Keratinocyte (primary cell): Measurements from ENCODE around the gene NDUFAF3. TPM values are rescaled to one million over a fixed set of nuclear protein-coding genes. Genes with fewer than 3 reads are reported as not detected.

Source experiments
- DNase-seq: peaks from one replicate; pipeline ENCODE4 v3.0.0-alpha.2; 2011; ENCODE audit warnings: low read depth, missing footprints, low spot score
- FAIRE-seq: peaks from 2 replicates; lab custom pipeline; 2011; peaks lifted over from hg19 to GRCh38; lab: Jason Lieb, UNC
- H2AFZ ChIP-seq: 2 replicates; pipeline ENCODE4 v1.6.0; 2012; ENCODE audit warnings: low read length, control low read depth, inconsistent platforms; ENCODE audit not compliant: control insufficient read depth
- H3K27ac ChIP-seq: 2 replicates; pipeline ENCODE4 v1.5.1; 2011; ENCODE audit warnings: low read length; ENCODE audit not compliant: control insufficient read depth, insufficient read depth
- H3K27me3 ChIP-seq: 3 replicates; pipeline ENCODE4 v1.6.0; 2011; ENCODE audit warnings: low read length; ENCODE audit not compliant: control insufficient read depth, insufficient read depth; ENCODE audit errors: extremely low read depth
- H3K36me3 ChIP-seq, 2 experiments: 2 replicates in 1 of 2; 3 replicates in 1 of 2; pipeline ENCODE4 v1.5.1; 2011; ENCODE audit warnings: low read length in 2 of 2, mild to moderate bottlenecking in 1 of 2; ENCODE audit not compliant: control insufficient read depth in 2 of 2, insufficient read depth in 2 of 2; ENCODE audit errors: extremely low read depth in 1 of 2
- H3K4me1 ChIP-seq: 3 replicates; pipeline ENCODE4 v1.5.1; 2011; ENCODE audit warnings: low read length; ENCODE audit not compliant: control insufficient read depth, insufficient read depth; ENCODE audit errors: extremely low read depth
- H3K4me2 ChIP-seq: 3 replicates; pipeline ENCODE4 v1.6.0; 2011; ENCODE audit warnings: low read depth, low read length; ENCODE audit not compliant: control insufficient read depth, insufficient read depth; ENCODE audit errors: extremely low read depth
- H3K4me3 ChIP-seq, 3 experiments: fragments of 200-600 bp in 1 of 3; sonication (generic) in 1 of 3; 2 replicates in 2 of 3; 3 replicates in 1 of 3; pipeline ENCODE4 v1.5.1; 2011 to 2016; ENCODE audit warnings: low read length in 3 of 3, mild to moderate bottlenecking in 3 of 3, control low read depth in 2 of 3, inconsistent platforms in 1 of 3, low read depth in 1 of 3, mixed read lengths in 1 of 3, mixed run types in 1 of 3, moderate library complexity in 1 of 3; ENCODE audit not compliant: control insufficient read depth in 2 of 3, insufficient read depth in 2 of 3; ENCODE audit errors: extremely low read depth in 1 of 3
- H3K79me2 ChIP-seq: 2 replicates; pipeline ENCODE4 v1.6.0; 2012; ENCODE audit warnings: low read length; ENCODE audit not compliant: control insufficient read depth, insufficient read depth
- H3K9ac ChIP-seq: 3 replicates; pipeline ENCODE4 v1.6.0; 2011; ENCODE audit warnings: low read length; ENCODE audit not compliant: control insufficient read depth, insufficient read depth; ENCODE audit errors: extremely low read depth
- H3K9me1 ChIP-seq: 3 replicates; pipeline ENCODE4 v1.6.0; 2011; ENCODE audit warnings: low read length; ENCODE audit not compliant: control insufficient read depth, insufficient read depth; ENCODE audit errors: extremely low read depth
- H3K9me3 ChIP-seq: 2 replicates; pipeline ENCODE4 v1.5.1; 2012; ENCODE audit warnings: low read depth, low read length; ENCODE audit not compliant: control insufficient read depth
- H4K20me1 ChIP-seq: 3 replicates; pipeline ENCODE4 v1.6.0; 2011; ENCODE audit warnings: low read length; ENCODE audit not compliant: control insufficient read depth, insufficient read depth; ENCODE audit errors: extremely low read depth
- EZH2 ChIP-seq: IDR thresholded peaks from one replicate; pipeline ENCODE4 v1.6.1; 2012; ENCODE audit warnings: inconsistent platforms, mild to moderate bottlenecking, low read length, moderate library complexity
- dilution Hi-C: fragments of 300-500 bp; cut with MboI; formaldehyde crosslinking; loops from one replicate; pipeline ENCODE4 v1.7.0; 2020; ENCODE audit warnings: low sequenced_read_pairs; ENCODE audit not compliant: extremely low pct_ligation_motif_present
- polyA plus RNA-seq, 5 experiments: library from polyadenylated mRNA; depleted of rRNA in 3 of 5; stranded (reverse) in 3 of 5; stranded (forward) in 1 of 5; unstranded in 1 of 5; fragments of >200 nt; gene quantifications; 1 replicate in 1 of 5; 2 replicates in 3 of 5; 3 replicates in 1 of 5; pipeline versions ENCODE4 v1.2.1 to v1.2.3, GENCODE V29; 2011 to 2012; ENCODE audit warnings: missing spikeins in 2 of 5, low read depth in 1 of 5, low replicate concordance in 1 of 5
- TF ChIP-seq, protein P1 (sequence below), 3 experiments: IDR thresholded peaks in 1 of 3; conservative IDR thresholded peaks in 1 of 3; optimal IDR thresholded peaks in 1 of 3; 2 replicates in 2 of 3; 3 replicates in 1 of 3; pipeline versions ENCODE3 to v1.5.1; 2011; ENCODE audit warnings: low read length in 3 of 3, mild to moderate bottlenecking in 3 of 3, moderate library complexity in 2 of 3, control low read depth in 1 of 3, inconsistent platforms in 1 of 3; ENCODE audit not compliant: insufficient read depth in 2 of 3; ENCODE audit errors: extremely low read depth in 1 of 3

Gene NDUFAF3
- polyA plus RNA-seq, 1 donor (not counting 4 experiments of a cell fraction or from before 2014, with no cell fraction given) = 38.3 TPM

DNA sequence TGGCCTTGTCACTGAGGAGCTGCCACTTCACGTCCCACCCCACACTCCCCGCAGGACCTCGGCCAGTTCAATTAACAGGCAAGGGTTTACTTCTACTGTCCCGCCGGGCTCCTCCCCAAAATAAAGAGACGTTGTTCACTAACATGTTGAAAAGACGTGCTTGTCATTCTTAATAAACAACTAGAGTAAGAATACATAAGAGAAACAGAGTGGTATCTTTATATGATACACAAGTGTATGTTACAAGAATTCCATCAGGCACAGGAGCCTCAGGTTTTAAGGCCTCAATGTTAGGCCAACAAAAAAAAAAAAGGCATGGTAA, 7.6 kb downstream of the NDUFAF3 start:
- peak overlapping the region; percentile 59 for H3K4me2 ChIP-seq
- dilution Hi-C loops = no loop called here
- H3K79me2 ChIP-seq = peaks cover 43% of the 10 kb centered on the region
- no peak for TF ChIP-seq EZH2
- TF ChIP-seq, protein P1, sequence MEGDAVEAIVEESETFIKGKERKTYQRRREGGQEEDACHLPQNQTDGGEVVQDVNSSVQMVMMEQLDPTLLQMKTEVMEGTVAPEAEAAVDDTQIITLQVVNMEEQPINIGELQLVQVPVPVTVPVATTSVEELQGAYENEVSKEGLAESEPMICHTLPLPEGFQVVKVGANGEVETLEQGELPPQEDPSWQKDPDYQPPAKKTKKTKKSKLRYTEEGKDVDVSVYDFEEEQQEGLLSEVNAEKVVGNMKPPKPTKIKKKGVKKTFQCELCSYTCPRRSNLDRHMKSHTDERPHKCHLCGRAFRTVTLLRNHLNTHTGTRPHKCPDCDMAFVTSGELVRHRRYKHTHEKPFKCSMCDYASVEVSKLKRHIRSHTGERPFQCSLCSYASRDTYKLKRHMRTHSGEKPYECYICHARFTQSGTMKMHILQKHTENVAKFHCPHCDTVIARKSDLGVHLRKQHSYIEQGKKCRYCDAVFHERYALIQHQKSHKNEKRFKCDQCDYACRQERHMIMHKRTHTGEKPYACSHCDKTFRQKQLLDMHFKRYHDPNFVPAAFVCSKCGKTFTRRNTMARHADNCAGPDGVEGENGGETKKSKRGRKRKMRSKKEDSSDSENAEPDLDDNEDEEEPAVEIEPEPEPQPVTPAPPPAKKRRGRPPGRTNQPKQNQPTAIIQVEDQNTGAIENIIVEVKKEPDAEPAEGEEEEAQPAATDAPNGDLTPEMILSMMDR (optimal IDR thresholded peaks at IDR 0.05 in 1 of 3, IDR thresholded peaks at IDR 0.05 in 1 of 3, conservative IDR thresholded peaks at IDR 0.05 in 1 of 3; ENCODE audit: extremely low read depth in 1 of 3, insufficient read depth in 2 of 3, low read length in 3 of 3) = no peak
- H2AFZ ChIP-seq = peak overlapping the region; percentile 39
- H3K4me3 ChIP-seq = peak overlapping the region in 1 of 3 experiments; percentile 21
- peak overlapping the region; percentile 93 for H3K9ac ChIP-seq
- H3K9me3 ChIP-seq = no peaks in the 10 kb centered on the region
- FAIRE-seq = no peak
- H3K27me3 ChIP-seq = no peaks in the 10 kb centered on the region
- peaks cover 20% of the 10 kb centered on the region for H3K4me1 ChIP-seq
- peak overlapping the region; percentile 81 for H3K27ac ChIP-seq
- no peak for DNase-seq
- peaks cover 3% of the 10 kb centered on the region for H3K9me1 ChIP-seq
- H3K36me3 ChIP-seq = peaks cover 43 to 61% of the 10 kb centered on the region in 2 experiments
- peaks cover 1% of the 10 kb centered on the region for H4K20me1 ChIP-seq

DNA sequence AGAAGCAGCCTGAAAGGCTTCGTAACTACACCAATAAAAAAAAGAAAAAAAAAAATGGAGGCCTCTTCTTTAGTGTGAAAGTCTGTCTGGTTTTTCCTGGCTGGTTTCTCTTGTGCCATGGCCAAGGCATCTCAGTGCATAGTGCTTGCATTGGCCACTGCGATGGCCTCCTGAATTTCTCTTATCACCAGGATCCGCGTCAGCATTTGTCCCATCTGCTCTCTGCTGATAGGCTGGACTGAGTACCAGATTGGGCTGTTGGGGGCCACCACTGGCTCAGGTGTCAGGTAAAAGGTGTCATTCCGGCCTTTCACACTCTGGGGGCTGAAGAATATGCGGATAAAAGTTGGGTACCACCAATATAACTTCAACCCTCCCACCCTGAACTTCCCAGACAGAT, 8.4 kb downstream of the NDUFAF3 start:
- TF ChIP-seq, protein P1 (optimal IDR thresholded peaks at IDR 0.05 in 1 of 3, IDR thresholded peaks at IDR 0.05 in 1 of 3, conservative IDR thresholded peaks at IDR 0.05 in 1 of 3; ENCODE audit: extremely low read depth in 1 of 3, insufficient read depth in 2 of 3, low read length in 3 of 3) = no peak
- no peak for TF ChIP-seq EZH2
- peaks cover 39 to 60% of the 10 kb centered on the region in 2 experiments for H3K36me3 ChIP-seq
- no peaks in the 10 kb centered on the region for H3K27me3 ChIP-seq
- no peak overlapping the region for H3K4me2 ChIP-seq
- no peaks in the 10 kb centered on the region for H3K9me3 ChIP-seq
- DNase-seq = no peak
- peaks cover 17% of the 10 kb centered on the region for H3K4me1 ChIP-seq
- peaks cover 3% of the 10 kb centered on the region for H3K9me1 ChIP-seq
- dilution Hi-C loops = no loop called here
- H3K79me2 ChIP-seq = peaks cover 35% of the 10 kb centered on the region
- H3K27ac ChIP-seq = no peak overlapping the region
- no peaks in the 10 kb centered on the region for H4K20me1 ChIP-seq
- H3K9ac ChIP-seq = no peak overlapping the region
- FAIRE-seq = no peak
- H3K4me3 ChIP-seq = no peak overlapping the region
- no peak overlapping the region for H2AFZ ChIP-seq
